GM19452 (cell line): ENCODE measurements around the gene SHISAL1.

Experiments
- ATAC-seq: cut with Tn5 transposase; IDR thresholded peaks from one replicate; pipeline ENCODE4 v1.9.1; 2021; ENCODE audit not compliant: unreplicated experiment

Gene SHISAL1

DNA sequence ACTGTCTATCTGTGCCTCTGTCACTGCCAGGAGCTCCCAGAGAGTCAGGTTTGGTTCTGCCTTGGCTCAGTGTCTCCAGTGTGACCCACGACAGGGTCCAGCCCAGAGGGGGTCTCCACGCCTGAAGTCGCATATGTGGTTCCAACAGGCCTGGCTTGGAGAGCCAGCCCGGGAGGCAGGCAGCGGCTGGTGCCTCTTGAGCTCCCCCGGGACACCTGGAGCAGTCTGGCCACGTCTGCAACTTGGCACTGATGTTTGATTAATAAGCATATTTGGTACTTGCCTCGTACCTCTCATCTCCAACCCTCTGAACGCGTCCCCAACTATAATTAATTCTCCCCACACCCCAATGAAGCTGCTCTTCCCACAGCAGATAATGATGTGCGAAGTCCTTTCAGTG, 31.7 kb upstream of the SHISAL1 start:
- no peak for ATAC-seq

- ATAC-seq: no peak
These were observed 29.7 kb upstream of the SHISAL1 start for GRCh38 chr22:44342347-44342956.

GRCh38 chr22:44341431-44342346, 28.9 kb upstream of the SHISAL1 start:
- ATAC-seq: no peak

DNA sequence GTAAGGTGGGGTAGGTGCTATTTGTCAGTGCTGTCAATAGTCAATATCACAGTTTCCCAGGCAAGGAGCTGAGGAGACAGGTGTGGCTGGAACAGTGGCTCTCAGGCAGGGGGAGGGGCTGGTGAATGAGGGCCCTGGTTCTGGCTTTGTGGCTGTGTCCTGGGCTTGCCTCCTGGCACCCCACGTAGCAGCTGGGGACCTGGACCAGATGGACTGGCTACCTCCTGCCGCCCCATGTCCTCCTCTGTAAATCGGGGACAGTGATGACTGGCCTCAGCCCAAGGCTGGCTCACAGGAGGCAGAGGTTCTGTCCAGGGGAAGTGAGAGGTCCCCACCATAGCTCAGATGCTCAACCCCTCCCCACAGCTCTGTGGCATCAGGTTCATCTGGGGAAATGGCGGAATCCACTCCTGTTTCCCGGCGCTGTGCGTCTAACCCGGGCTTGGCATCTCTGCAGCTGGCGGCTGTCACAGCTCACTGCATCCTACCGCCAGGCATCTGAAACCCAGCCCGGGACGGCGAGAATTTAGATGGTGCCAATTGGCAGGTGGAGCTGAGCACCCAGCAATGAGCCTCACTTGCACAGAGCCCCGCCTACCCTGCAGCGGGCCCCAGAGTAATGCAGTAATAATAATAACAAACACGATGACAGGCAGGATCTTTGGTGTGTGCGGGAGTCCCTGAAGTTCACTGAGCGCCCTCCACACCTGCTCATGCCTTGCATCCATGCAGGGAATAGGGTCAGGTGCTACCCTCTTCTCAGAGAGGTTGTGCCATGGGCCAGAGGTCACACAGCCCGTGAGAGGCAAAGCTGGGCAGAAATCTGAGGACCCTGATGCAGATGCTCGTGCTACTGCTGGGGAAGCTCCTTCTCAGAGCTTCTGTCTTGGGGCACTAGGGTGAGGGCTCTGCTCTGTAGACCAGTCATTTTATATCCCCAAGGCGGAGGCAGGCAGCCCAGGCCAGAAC, 27.8 kb upstream of the SHISAL1 start:
- no peak for ATAC-seq

- no peak for ATAC-seq
These were observed 26.2 kb upstream of the SHISAL1 start for GRCh38 chr22:44338906-44339305.

- no peak for ATAC-seq
These were observed 25.5 kb upstream of the SHISAL1 start for GRCh38 chr22:44338177-44338810.

DNA sequence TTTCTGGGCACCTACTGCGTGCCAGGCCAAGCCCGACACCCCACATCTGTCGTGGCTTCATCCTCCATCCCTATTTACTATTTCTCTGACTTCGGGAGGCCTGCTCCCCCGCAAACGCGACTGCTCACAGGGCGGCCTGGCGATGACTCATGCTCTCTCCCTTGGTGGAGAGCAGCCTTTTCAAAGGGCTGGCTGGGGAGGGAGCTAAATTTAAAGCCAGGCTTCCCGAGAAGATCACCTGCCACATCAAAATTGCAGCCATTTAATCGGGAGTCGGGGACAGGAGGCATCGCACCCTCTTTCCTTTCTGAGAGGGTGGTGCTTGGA, 24.9 kb upstream of the SHISAL1 start:
- ATAC-seq: no peak

DNA sequence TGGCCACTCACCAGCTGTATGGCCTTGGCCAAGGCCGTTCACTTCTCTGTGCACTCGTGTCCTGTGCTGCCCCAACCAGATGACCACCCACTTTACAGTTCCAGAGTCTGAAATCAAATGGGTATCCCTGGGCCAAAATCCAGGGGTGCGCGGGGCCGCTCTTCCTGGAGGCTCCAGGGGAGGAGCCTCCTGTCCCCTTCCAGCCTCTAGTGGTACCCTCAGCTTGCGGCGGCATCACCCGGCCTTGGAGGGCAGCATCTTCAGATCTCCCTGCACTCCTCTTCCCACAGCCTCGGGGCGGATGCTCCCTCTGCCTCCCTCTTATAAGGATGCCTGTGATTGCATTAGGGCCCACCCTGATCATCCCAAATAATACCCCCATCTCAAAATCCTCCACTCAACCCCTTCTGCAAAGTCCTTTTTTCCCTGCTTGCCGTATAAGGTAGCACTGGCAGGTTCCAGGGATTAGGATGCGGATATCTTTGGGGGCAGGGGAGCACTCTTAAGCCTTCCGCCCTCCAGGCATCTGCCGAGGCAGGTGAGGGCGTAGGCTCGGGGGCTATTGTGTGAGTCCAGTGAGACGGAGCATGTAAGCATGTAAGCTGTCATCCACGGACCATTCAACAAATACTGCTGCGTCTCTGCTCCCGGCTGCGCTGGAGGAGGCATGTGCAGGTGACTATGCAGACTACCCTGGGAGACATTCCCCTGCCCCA, 24.4 kb upstream of the SHISAL1 start:
- no peak for ATAC-seq

- no peak for ATAC-seq
These were observed 23.4 kb upstream of the SHISAL1 start for GRCh38 chr22:44335903-44336803.

- ATAC-seq: no peak
These were observed 22.5 kb upstream of the SHISAL1 start for GRCh38 chr22:44335066-44335839.

GRCh38 chr22:44333847-44334635, 21.3 kb upstream of the SHISAL1 start:
- no peak for ATAC-seq

DNA sequence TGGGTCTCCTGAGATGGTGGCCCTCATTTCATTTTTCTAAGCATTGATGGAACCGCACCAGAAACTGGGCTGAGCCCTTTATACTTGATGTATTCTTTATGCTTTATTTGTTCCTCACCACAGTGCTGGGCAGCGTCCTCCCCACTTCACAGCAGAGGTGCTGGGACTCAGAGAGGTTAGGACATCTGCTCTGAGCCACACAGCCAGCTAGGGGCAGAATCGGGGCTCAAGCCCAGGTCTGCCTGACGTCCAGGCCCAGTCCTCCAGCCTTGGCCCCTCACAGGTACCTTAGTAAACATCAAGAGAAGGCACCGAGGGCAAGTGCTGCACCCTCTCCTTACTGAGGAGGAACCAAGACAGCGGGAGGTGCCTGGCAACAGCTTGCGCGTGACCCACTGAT, 20.2 kb upstream of the SHISAL1 start:
- no peak for ATAC-seq

GRCh38 chr22:44331881-44332714, 19.3 kb upstream of the SHISAL1 start:
- no peak for ATAC-seq

DNA sequence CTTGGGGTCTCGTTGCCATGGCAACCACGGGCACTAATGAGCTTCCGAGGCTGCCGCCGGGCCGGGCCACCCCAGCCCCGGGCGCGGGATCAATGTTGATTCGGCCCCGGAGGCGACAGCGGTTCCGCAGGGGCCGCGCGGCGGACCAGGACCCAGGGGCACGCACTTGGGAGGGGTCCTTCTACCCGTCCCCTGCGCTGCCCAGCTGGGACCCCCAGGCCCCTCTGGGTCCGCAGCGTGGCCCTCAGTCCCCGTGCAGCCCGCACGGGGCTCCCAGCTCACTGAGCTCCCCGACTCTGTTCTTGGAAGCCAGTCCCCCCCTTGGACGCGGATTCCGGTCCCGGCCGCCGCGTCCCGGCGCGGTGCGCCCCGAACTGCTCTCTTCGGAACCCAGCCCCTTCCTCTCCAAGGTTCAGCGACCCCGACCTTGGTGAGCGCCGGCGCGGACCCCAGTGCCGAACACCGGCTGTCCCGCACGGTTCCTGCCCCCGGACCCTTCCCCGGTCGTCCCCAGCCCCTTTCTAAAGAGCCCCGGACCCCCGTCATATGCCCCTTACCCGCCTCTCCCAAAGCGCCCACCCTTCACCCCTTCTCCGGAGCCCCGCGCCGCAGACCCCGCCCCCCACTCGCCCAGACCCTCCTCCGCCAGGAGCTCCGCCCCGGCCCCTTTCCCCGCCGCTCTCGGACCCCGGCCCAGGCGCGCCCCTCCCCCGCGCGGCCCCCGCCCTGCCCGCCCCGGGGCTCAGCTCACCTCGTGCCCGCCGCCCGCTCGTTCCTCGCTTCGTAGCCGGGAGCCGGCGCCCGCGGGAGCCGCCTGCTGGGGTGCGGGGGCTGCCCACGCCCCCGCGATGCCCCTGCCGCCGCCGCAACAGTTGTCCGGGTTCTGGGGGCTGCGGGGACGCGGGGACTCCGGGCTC, 18.3 kb upstream of the SHISAL1 start:
- no peak for ATAC-seq

DNA sequence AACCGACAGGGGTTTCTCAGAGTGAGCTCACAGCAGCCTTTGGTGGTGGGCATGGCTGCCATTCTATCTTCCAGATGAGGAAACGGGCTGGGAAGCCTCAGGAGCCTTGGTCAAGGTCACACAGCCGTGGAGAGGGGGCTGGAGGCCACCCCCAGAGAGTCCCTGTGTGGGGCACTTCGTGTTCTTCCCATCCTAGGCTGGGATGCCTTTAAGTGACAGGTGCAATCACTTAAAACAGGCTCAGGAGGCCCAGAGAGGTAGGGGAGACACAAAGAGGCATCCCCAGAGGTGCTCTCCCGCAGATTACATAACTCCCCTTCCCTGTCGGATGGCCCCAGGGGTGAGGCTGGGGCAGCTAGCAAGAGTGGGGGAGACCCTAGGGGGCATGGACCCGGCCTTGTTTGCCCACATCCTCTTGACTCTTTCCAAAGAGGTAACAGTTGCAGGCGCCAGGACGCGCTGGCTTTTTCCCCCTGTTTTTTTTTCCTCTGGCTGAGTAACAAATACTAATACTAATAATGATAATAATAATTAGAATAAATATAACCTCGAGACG, 17.5 kb upstream of the SHISAL1 start:
- ATAC-seq: no peak
